CD14-positive monocyte (primary cell): ENCODE measurements around the gene LCE2A. TPM values are rescaled to one million over a fixed set of nuclear protein-coding genes. Genes with fewer than 3 reads are reported as not detected.

Experiments used
- DNase-seq, 3 donors: peaks; one replicate each; pipeline ENCODE4 v3.0.0-alpha.2; 2011 to 2022
- H2AFZ ChIP-seq: 2 replicates; pipeline ENCODE4 v1.6.0; 2012; ENCODE audit warnings: mild to moderate bottlenecking, low read depth, low read length, inconsistent platforms; ENCODE audit not compliant: insufficient read depth, poor library complexity, severe bottlenecking
- H3K27ac ChIP-seq, 2 donors: 1 replicate in 1 of 2; 2 replicates in 1 of 2; pipeline ENCODE4 v1.5.1; 2012 to 2013; ENCODE audit warnings: low read length in 2 of 2, control low read depth in 1 of 2, inconsistent platforms in 1 of 2, low read depth in 1 of 2, mild to moderate bottlenecking in 1 of 2
- H3K27me3 ChIP-seq, 2 donors: one replicate each; pipeline versions ENCODE4 v1.6.0 to v1.6.1; 2011 to 2013; ENCODE audit warnings: low read length in 2 of 2; ENCODE audit not compliant: control insufficient read depth in 2 of 2, insufficient read depth in 2 of 2
- H3K36me3 ChIP-seq, 2 donors: replicated peaks in 1 of 2; 1 replicate in 1 of 2; 2 replicates in 1 of 2; pipeline versions ENCODE4 v1.5.1 to v1.6.1; 2012 to 2013; ENCODE audit warnings: low read length in 2 of 2, control low read depth in 1 of 2, inconsistent platforms in 1 of 2, mild to moderate bottlenecking in 1 of 2; ENCODE audit not compliant: insufficient read depth in 2 of 2, control insufficient read depth in 1 of 2
- H3K4me1 ChIP-seq, 2 donors: 1 replicate in 1 of 2; 2 replicates in 1 of 2; pipeline versions ENCODE4 v1.5.1 to v1.6.1; 2012 to 2013; ENCODE audit warnings: low read length in 2 of 2, control low read depth in 1 of 2, inconsistent platforms in 1 of 2, mild to moderate bottlenecking in 1 of 2, moderate library complexity in 1 of 2; ENCODE audit not compliant: insufficient read depth in 2 of 2, control insufficient read depth in 1 of 2
- H3K4me2 ChIP-seq: replicated peaks from 2 replicates; pipeline ENCODE3; 2012; ENCODE audit warnings: low read length, moderate library complexity, mild to moderate bottlenecking; ENCODE audit not compliant: poor library complexity, severe bottlenecking; ENCODE audit errors: extremely low read depth
- H3K4me3 ChIP-seq, 3 experiments: fragments of 200-600 bp in 1 of 3; sonication (generic) in 1 of 3; replicated peaks in 1 of 3; 1 replicate in 2 of 3; 2 replicates in 1 of 3; pipeline ENCODE4 v1.5.1; 2011 to 2013; ENCODE audit warnings: low read length in 3 of 3, mild to moderate bottlenecking in 3 of 3, control low read depth in 2 of 3, low read depth in 2 of 3, inconsistent platforms in 1 of 3, moderate library complexity in 1 of 3
- H3K79me2 ChIP-seq: 2 replicates; pipeline ENCODE4 v1.6.0; 2012; ENCODE audit warnings: mild to moderate bottlenecking, control low read depth, inconsistent platforms, low read length, moderate library complexity; ENCODE audit not compliant: insufficient read depth
- H3K9ac ChIP-seq: 2 replicates; pipeline ENCODE4 v1.6.0; 2017; ENCODE audit warnings: low read length, mild to moderate bottlenecking; ENCODE audit not compliant: insufficient read depth, poor library complexity, severe bottlenecking
- H3K9me3 ChIP-seq, 2 donors: replicated peaks in 1 of 2; 1 replicate in 1 of 2; 2 replicates in 1 of 2; pipeline versions ENCODE4 v1.5.1 to v1.6.1; 2012 to 2013; ENCODE audit warnings: low read length in 2 of 2, control low read depth in 1 of 2; ENCODE audit not compliant: control insufficient read depth in 1 of 2, insufficient read depth in 1 of 2
- H4K20me1 ChIP-seq: 2 replicates; pipeline ENCODE4 v1.6.0; 2012; ENCODE audit warnings: mild to moderate bottlenecking, low read length, control low read depth, moderate library complexity; ENCODE audit not compliant: insufficient read depth
- H3K27ac Mint-ChIP-seq, 7 donors: one replicate each; pipeline ENCODE4 v1.8.0; 2020; ENCODE audit warnings: mild to moderate bottlenecking in 7 of 7, mixed read lengths in 7 of 7, moderate library complexity in 6 of 7, inconsistent platforms in 2 of 7
- H3K27me3 Mint-ChIP-seq, 3 donors: one replicate each; pipeline ENCODE4 v1.8.0; 2021 to 2022; ENCODE audit warnings: low read depth in 3 of 3, mild to moderate bottlenecking in 3 of 3, mixed read lengths in 3 of 3, moderate library complexity in 3 of 3, inconsistent platforms in 1 of 3
- H3K36me3 Mint-ChIP-seq, 2 donors: one replicate each; pipeline ENCODE4 v1.8.0; 2020; ENCODE audit warnings: mixed read lengths in 2 of 2, inconsistent platforms in 1 of 2, mild to moderate bottlenecking in 1 of 2
- H3K4me1 Mint-ChIP-seq: one replicate; pipeline ENCODE4 v1.8.0; 2020; ENCODE audit warnings: mild to moderate bottlenecking, mixed read lengths
- H3K4me3 Mint-ChIP-seq, 2 donors: one replicate each; pipeline ENCODE4 v1.8.0; 2020; ENCODE audit warnings: mild to moderate bottlenecking in 2 of 2, mixed read lengths in 2 of 2, moderate library complexity in 1 of 2
- H3K9me3 Mint-ChIP-seq, 7 donors: one replicate each; pipeline ENCODE4 v1.8.0; 2020 to 2022; ENCODE audit warnings: mixed read lengths in 7 of 7, mild to moderate bottlenecking in 6 of 7, moderate library complexity in 6 of 7, inconsistent platforms in 2 of 7
- WGBS: methylation state at CpG from one replicate; pipeline ENCODE4 v1.1.5; 2013; ENCODE audit warnings: missing lambda C conversion rate; ENCODE audit not compliant: insufficient coverage; 5-methylcytosine and 5-hydroxymethylcytosine counted together
- intact Hi-C, 2 donors: fragments of 100-400 bp; cut with micrococcal nuclease; formaldehyde crosslinking; loops; one replicate each; pipeline versions ENCODE4 v1.15.0 to v1.15.1; 2023
- polyA plus RNA-seq, 3 donors: library from polyadenylated mRNA; depleted of rRNA in 1 of 3; unstranded in 2 of 3; stranded (reverse) in 1 of 3; fragments of 300-500 nt in 2 of 3; fragments of >200 nt in 1 of 3; fragmentation: Illumina TruSeq in 2 of 3; gene quantifications; 1 replicate in 2 of 3; 2 replicates in 1 of 3; pipeline ENCODE4 v1.2.3, GENCODE V29; 2012 to 2021
- TF ChIP-seq, protein P1 (sequence below): fragments of 200-600 bp; IDR thresholded peaks from one replicate; pipeline ENCODE4 v1.8.0; 2022; ENCODE audit warnings: antibody characterized with exemption, mild to moderate bottlenecking

Gene LCE2A
- polyA plus RNA-seq, 3 donors, result not detected

DNA sequence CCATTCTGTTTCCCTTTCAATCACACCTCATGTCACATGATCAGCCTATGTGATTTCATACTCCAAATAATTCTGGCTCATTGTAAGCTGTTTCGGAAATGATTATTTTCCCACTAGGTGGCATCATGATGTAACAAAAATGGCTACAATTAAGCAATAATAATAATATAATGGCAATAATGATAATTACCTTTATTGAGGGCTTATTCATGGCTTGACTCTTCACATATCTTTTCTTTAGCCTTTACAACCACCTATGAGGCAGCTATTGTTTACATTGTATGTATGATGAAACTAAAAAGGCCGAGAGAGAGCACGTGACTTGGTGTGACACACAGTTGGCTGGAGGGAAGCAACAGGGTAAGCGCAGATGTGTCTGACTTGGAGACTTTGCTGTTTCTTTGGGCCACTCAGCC lies 47.2 kb downstream of the LCE2A start:
- no peak overlapping the region for H3K27ac ChIP-seq
- no peak overlapping the region for H2AFZ ChIP-seq
- H3K4me3 ChIP-seq, result no peak overlapping the region
- no peaks in the 10 kb centered on the region for H3K9me3 ChIP-seq
- Mint-ChIP-seq H3K9me3 (no peaks in the 10 kb centered on the region), H3K4me1 (peaks cover 2% of the 10 kb centered on the region), H3K27me3 (peaks cover 4 to 13% (median 11%) of the 10 kb centered on the region in 3 donors), H3K4me3 (no peak overlapping the region), H3K36me3 (no peaks in the 10 kb centered on the region), H3K27ac (no peak overlapping the region)
- intact Hi-C loops, result no loop called here
- H3K36me3 ChIP-seq, result no peaks in the 10 kb centered on the region
- H4K20me1 ChIP-seq, result no peaks in the 10 kb centered on the region
- H3K27me3 ChIP-seq, result peaks cover 0 to 6% of the 10 kb centered on the region in 2 donors
- WGBS, result 89% methylated on average over 3 of the region's 4 CpGs
- no peaks in the 10 kb centered on the region for H3K4me1 ChIP-seq
- H3K4me2 ChIP-seq, result no peak overlapping the region
- no peaks in the 10 kb centered on the region for H3K79me2 ChIP-seq
- TF ChIP-seq, protein P1, sequence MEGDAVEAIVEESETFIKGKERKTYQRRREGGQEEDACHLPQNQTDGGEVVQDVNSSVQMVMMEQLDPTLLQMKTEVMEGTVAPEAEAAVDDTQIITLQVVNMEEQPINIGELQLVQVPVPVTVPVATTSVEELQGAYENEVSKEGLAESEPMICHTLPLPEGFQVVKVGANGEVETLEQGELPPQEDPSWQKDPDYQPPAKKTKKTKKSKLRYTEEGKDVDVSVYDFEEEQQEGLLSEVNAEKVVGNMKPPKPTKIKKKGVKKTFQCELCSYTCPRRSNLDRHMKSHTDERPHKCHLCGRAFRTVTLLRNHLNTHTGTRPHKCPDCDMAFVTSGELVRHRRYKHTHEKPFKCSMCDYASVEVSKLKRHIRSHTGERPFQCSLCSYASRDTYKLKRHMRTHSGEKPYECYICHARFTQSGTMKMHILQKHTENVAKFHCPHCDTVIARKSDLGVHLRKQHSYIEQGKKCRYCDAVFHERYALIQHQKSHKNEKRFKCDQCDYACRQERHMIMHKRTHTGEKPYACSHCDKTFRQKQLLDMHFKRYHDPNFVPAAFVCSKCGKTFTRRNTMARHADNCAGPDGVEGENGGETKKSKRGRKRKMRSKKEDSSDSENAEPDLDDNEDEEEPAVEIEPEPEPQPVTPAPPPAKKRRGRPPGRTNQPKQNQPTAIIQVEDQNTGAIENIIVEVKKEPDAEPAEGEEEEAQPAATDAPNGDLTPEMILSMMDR, result no peak
- DNase-seq, result no peak
- H3K9ac ChIP-seq, result no peak overlapping the region

DNA sequence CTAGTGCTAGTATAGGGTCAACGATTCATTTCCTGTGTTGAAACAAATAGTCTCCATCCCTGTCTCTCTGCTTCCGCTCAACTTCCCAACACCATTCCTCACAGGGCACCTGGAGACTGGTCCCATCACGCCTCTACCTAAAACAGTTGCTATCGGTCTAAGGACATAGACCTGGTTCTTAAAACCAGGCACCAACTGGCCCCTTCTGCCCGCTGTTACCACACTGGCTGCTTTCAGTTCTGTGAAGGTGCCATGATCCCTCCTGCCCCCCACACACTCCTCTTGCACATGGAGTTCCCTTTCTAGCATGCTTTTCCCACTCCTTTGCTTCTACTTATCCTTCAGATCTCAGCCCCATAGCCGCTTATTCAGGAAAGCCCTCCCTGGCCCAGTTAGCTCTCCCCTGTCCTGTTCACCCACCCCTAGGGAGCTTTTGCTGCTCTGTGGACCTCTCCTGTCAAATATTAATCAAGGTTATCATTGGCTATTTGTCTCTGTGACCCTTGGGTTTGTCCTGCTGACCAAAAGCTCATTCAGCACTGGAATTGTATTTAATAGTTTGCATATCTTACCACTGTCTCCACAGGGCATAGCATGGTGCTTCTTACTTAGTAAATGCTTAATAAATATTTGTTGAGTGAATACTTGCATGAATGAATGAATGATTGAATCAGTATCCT lies 47.8 kb downstream of the LCE2A start:
- Histone ChIP-seq H3K4me2 (no peak overlapping the region), H3K27me3 (peaks cover under 1 to 10% of the 10 kb centered on the region in 2 donors), H3K4me3 (no peak overlapping the region), H4K20me1 (no peaks in the 10 kb centered on the region), H3K27ac (no peak overlapping the region), H2AFZ (no peak overlapping the region), H3K79me2 (no peaks in the 10 kb centered on the region), H3K9me3 (no peaks in the 10 kb centered on the region), H3K36me3 (no peaks in the 10 kb centered on the region), H3K9ac (no peak overlapping the region), H3K4me1 (no peaks in the 10 kb centered on the region)
- H3K4me1 Mint-ChIP-seq, result peaks cover 2% of the 10 kb centered on the region
- H3K4me3 Mint-ChIP-seq, result no peak overlapping the region
- H3K27ac Mint-ChIP-seq, result no peak overlapping the region
- peaks cover 6 to 13% (median 11%) of the 10 kb centered on the region in 3 donors for H3K27me3 Mint-ChIP-seq
- intact Hi-C loops, result no loop called here
- DNase-seq, result no peak
- H3K9me3 Mint-ChIP-seq, result no peaks in the 10 kb centered on the region
- 85% methylated on average over 5 of the region's 6 CpGs for WGBS
- no peaks in the 10 kb centered on the region for H3K36me3 Mint-ChIP-seq
- TF ChIP-seq, protein P1, result no peak
